Heart right ventricle (tissue), 16 donors: ENCODE results near the gene BCL2L1. TPM values are rescaled to one million over a fixed set of nuclear protein-coding genes. Genes with fewer than 3 reads are reported as not detected.

Experiments used
- ATAC-seq, 8 donors: fragments of 200-7000 bp; cut with Tn5 transposase; one replicate each; pipeline ENCODE4 v1.9.1; 2020; ENCODE audit warnings: mild to moderate bottlenecking in 8 of 8, moderate library complexity in 8 of 8, moderate number of reproducible peaks in 1 of 8
- DNase-seq, 2 donors: peaks; one replicate each; pipeline ENCODE4 v3.0.0-alpha.2; 2020
- H3K27ac ChIP-seq, 10 donors: fragments of 200-600 bp; sonication (generic) in 2 of 10; one replicate each; pipeline versions ENCODE4 v1.5.0 to v1.8.0; 2020 to 2022; ENCODE audit warnings: mild to moderate bottlenecking in 3 of 10
- H3K27me3 ChIP-seq, 7 donors: fragments of 200-600 bp; one replicate each; pipeline ENCODE4 v1.8.0; 2021 to 2022; ENCODE audit warnings: mild to moderate bottlenecking in 2 of 7
- H3K36me3 ChIP-seq, 9 donors: fragments of 200-600 bp; sonication (generic) in 1 of 9; one replicate each; pipeline versions ENCODE4 v1.5.0 to v1.8.0; 2020 to 2022; ENCODE audit warnings: mild to moderate bottlenecking in 2 of 9
- H3K4me1 ChIP-seq, 9 donors: fragments of 200-600 bp; sonication (generic) in 1 of 9; one replicate each; pipeline versions ENCODE4 v1.5.0 to v1.8.0; 2020 to 2022; ENCODE audit warnings: mild to moderate bottlenecking in 4 of 9
- H3K4me3 ChIP-seq, 10 donors: fragments of 200-600 bp; sonication (generic) in 2 of 10; one replicate each; pipeline versions ENCODE4 v1.5.0 to v1.8.0; 2020 to 2022; ENCODE audit warnings: mild to moderate bottlenecking in 7 of 10, moderate library complexity in 2 of 10
- H3K9me3 ChIP-seq, 11 donors: fragments of 200-600 bp in 10 of 11; sonication (generic) in 2 of 11; one replicate each; pipeline versions ENCODE4 v1.5.0 to v1.8.0; 2013 to 2022; ENCODE audit warnings: mild to moderate bottlenecking in 2 of 11, control low read depth in 1 of 11, moderate library complexity in 1 of 11
- WGBS, 2 donors: extraction: QIAGEN DNeasy Blood & Tissue Kit; methylation state at CpG; one replicate each; pipeline ENCODE4 v1.1.7; 2013; ENCODE audit warnings: inconsistent platforms in 1 of 2; 5-methylcytosine and 5-hydroxymethylcytosine counted together
- intact Hi-C, 10 donors: fragments of 100-400 bp; cut with DNase I; formaldehyde crosslinking; loops; one replicate each; pipeline versions ENCODE4 v1.11.1 to v1.14.2; 2022
- polyA plus RNA-seq, 2 donors: library from polyadenylated mRNA; stranded (reverse); fragments of 200-250 nt; gene quantifications; one replicate each; pipeline ENCODE4 v1.2.3, GENCODE V29; 2013
- total RNA-seq, 10 donors: library from RNA; stranded (reverse); fragmentation: NEBNext Ultra II Directional in 3 of 10; extraction: Animal tissue kit (Norgen Biotek cat#: 25700) in 3 of 10; gene quantifications; one replicate each; pipeline versions ENCODE4 v1.2.1 to v1.2.4, GENCODE V29; 2021 to 2023
- TF ChIP-seq, protein P1 (sequence below), 9 donors: fragments of 200-600 bp; sonication (generic) in 2 of 9; IDR thresholded peaks; one replicate each; pipeline versions ENCODE4 v1.5.0 to v1.8.0; 2021 to 2022; ENCODE audit warnings: antibody characterized with exemption in 9 of 9, mild to moderate bottlenecking in 5 of 9, moderate library complexity in 1 of 9
- donor health status: Arrhythmogenic right ventricular cardiomyopathy.
- donor health status: ischemic (EF 13 %, LVEDD 7.1; RV severe dilation, severe dysfunction).
- donor health status: healthy with polysubstance abuse.
- donor health status: DM: no; HTN: yes; CAD: no.
- donor health status: DM: no; HTN: no; CAD: no.
- donor health status: ischemic (EF 25% LVEDD 6.9; RV normal size, moderate dysfunction).
- donor health status: ischemic (EF 25% LVEDD 5.7; RV mildly dilated, moderate dysfunction).
- donor health status: healthy.
- donor health status: DM: yes; HTN: yes; CAD: no.
- donor health status: Ischemic cardiomyopathy.
- donor health status: ischemic (EF 35%, LVEDD 5.7; RV mildly dilated, moderate dysfunction).
- donor health status: nonischemic (EF 11% LVEDD 7.7; RV severe dilation, severe dysfunction).
- donor health status: DM: yes; HTN: yes; CAD: no.
- donor health status: PGD.
- donor health status: ischemic (EF 29% LVEDD 5.4; RV normal size, mild dysfunction).
- donor health status: nonischemic (EF 23%, LVEDD 6.1; RV moderate dilation, normal function).

Gene BCL2L1
- total and polyA plus RNA-seq, 12 donors = 34.7 to 128 (median 45.9) TPM

GRCh38 chr20:31720486-31721407 lies 1.9 kb downstream of the BCL2L1 start:
- WGBS, 2 donors = 15% methylated on average over 7 of the region's 7 CpGs
- no peak for ATAC-seq
- intact Hi-C loops = loop anchor here in 7 of 10 donors (2.0 to 10.0 kb wide), 6 partner anchors 53 to 158 kb away; no protein-coding TSS in a partner anchor
- H3K9me3 ChIP-seq = no peaks in the 10 kb centered on the region
- H3K36me3 ChIP-seq = peaks cover 0 to 52% (median 0%) of the 10 kb centered on the region in 9 donors
- H3K4me3 ChIP-seq = peak overlapping the region; percentile 64 to 93 (median 81)
- DNase-seq = no peak
- peak overlapping the region; percentile 96 to 100 (median 99) for H3K27ac ChIP-seq
- no peaks in the 10 kb centered on the region for H3K27me3 ChIP-seq
- H3K4me1 ChIP-seq = peaks cover 10 to 67% (median 55%) of the 10 kb centered on the region in 9 donors
- TF ChIP-seq, protein P1, sequence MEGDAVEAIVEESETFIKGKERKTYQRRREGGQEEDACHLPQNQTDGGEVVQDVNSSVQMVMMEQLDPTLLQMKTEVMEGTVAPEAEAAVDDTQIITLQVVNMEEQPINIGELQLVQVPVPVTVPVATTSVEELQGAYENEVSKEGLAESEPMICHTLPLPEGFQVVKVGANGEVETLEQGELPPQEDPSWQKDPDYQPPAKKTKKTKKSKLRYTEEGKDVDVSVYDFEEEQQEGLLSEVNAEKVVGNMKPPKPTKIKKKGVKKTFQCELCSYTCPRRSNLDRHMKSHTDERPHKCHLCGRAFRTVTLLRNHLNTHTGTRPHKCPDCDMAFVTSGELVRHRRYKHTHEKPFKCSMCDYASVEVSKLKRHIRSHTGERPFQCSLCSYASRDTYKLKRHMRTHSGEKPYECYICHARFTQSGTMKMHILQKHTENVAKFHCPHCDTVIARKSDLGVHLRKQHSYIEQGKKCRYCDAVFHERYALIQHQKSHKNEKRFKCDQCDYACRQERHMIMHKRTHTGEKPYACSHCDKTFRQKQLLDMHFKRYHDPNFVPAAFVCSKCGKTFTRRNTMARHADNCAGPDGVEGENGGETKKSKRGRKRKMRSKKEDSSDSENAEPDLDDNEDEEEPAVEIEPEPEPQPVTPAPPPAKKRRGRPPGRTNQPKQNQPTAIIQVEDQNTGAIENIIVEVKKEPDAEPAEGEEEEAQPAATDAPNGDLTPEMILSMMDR (IDR thresholded peaks at IDR 0.05) = peak in 2 of 9 donors; percentile 8 to 14

DNA sequence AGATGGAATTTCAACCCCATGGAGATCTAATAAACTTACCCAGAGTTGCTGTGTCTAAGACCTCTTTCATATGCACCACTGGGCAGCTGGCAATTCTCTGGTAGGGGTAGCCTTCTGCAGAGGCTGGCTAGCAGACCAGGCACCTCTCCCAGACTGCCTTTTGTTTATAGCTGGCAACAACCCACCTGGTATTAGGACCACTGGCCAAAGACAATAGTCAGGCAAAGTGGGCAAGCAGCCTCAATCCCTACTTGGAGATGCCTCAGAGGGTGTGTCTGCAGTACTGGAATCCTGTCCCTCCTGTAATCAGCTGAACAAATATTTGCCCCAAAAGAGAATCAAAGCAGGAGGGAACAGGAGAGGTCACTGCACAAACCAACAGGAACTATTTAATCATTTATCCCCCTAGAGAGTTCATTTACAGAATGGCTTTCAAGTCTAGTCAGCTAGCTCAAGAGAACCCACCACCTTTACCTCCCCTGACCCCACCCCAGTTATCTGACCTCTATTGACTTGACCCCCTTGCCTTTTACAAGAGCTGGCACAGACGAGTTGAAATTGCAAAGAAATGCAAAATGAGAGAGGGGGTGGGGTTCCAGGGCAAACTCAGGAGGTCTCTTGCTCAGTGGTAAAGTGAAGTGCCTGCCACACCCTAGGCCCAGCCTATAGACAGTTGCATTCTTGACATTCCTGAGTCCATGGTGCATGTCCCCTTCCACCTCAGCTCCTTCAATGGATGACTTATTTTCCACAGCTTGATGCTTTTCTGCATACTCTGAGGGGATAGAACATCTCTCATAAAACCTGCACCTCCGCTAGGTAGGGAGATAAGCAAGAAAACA lies 2.8 kb downstream of the BCL2L1 start:
- Histone ChIP-seq H3K36me3 (peaks cover 0 to 58% (median 0%) of the 10 kb centered on the region in 9 donors), H3K4me1 (peaks cover 10 to 76% (median 63%) of the 10 kb centered on the region in 9 donors)
- no peak for DNase-seq

GRCh38 chr20:31718952-31719643 lies 3.6 kb downstream of the BCL2L1 start:
- Histone ChIP-seq H3K36me3 (peaks cover 0 to 66% (median 0%) of the 10 kb centered on the region in 9 donors), H3K27ac (peak overlapping the region; percentile 96 to 100 (median 99)), H3K4me3 (peak overlapping the region; percentile 64 to 93 (median 81)), H3K27me3 (no peaks in the 10 kb centered on the region), H3K4me1 (peaks cover 10 to 82% (median 71%) of the 10 kb centered on the region in 9 donors), H3K9me3 (no peaks in the 10 kb centered on the region)
- intact Hi-C loops = loop anchor here in 3 of 10 donors (2.0 to 10.0 kb wide), 2 partner anchors 48 to 154 kb away; no protein-coding TSS in a partner anchor
- TF ChIP-seq, protein P1 (IDR thresholded peaks at IDR 0.05) = no peak
- no peak for DNase-seq
- ATAC-seq = no peak
- 40 to 46% methylated on average over 6 of the region's 6 CpGs for WGBS, 2 donors

More for the DNA sequence above, 2.8 kb downstream of the BCL2L1 start:
- intact Hi-C loops = loop anchor here in 9 of 10 donors (2.0 to 10.0 kb wide), 7 partner anchors 49 to 158 kb away; no protein-coding TSS in a partner anchor
- peak overlapping the region; percentile 96 to 100 (median 99) for H3K27ac ChIP-seq
- peak overlapping the region; percentile 64 to 93 (median 81) for H3K4me3 ChIP-seq
- 24 to 33% methylated on average over 2 of the region's 2 CpGs for WGBS, 2 donors
- TF ChIP-seq, protein P1 (IDR thresholded peaks at IDR 0.05) = no peak
- no peaks in the 10 kb centered on the region for H3K9me3 ChIP-seq
- H3K27me3 ChIP-seq = no peaks in the 10 kb centered on the region
- no peak for ATAC-seq
